NB4 (cell line): ENCODE measurements around the gene SEC61B.

ENCODE experiments used
- POLR2A ChIP-seq: IDR thresholded peaks from 2 replicates; pipeline ENCODE4 v1.6.1; 2011; ENCODE audit warnings: mild to moderate bottlenecking; ENCODE audit not compliant: insufficient read length; ENCODE audit errors: extremely low read depth
- TF ChIP-seq, protein P1 (sequence below): IDR thresholded peaks from one replicate; pipeline ENCODE4 v1.5.1; 2012; ENCODE audit warnings: low read depth, low read length

DNA sequence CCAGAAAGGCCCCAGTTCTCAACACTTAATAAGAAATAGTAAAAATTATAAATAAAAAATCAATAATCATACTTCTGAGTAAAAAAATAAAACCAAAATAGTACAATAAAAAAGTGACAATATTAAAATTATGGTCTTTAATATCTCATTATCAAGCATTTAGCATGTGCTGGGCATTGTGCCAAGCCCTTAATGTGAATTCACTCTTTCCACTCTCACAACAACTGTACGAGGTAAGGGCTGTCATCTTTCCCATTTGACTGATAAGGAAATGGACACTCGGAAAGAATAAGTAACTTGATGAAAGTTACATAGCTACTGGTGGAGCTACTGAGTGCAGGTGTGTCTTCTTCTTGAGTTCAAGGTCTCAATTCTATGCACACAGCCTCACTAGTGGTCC, 43.6 kb downstream of the SEC61B start:
- TF ChIP-seq, protein P1, sequence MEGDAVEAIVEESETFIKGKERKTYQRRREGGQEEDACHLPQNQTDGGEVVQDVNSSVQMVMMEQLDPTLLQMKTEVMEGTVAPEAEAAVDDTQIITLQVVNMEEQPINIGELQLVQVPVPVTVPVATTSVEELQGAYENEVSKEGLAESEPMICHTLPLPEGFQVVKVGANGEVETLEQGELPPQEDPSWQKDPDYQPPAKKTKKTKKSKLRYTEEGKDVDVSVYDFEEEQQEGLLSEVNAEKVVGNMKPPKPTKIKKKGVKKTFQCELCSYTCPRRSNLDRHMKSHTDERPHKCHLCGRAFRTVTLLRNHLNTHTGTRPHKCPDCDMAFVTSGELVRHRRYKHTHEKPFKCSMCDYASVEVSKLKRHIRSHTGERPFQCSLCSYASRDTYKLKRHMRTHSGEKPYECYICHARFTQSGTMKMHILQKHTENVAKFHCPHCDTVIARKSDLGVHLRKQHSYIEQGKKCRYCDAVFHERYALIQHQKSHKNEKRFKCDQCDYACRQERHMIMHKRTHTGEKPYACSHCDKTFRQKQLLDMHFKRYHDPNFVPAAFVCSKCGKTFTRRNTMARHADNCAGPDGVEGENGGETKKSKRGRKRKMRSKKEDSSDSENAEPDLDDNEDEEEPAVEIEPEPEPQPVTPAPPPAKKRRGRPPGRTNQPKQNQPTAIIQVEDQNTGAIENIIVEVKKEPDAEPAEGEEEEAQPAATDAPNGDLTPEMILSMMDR, result no peak
- TF ChIP-seq POLR2A, result no peak
